Fibroblast of villous mesenchyme (primary cell): ENCODE results near the gene USP32. TPM values are rescaled to one million over a fixed set of nuclear protein-coding genes. Genes with fewer than 3 reads are reported as not detected.
"Not testable (repeated sequence)": the region's sequence is repeated elsewhere in the genome, so short reads cannot be mapped to it uniquely, and the experiment has no call there.

ENCODE experiments used
- DNase-seq: peaks from one replicate; pipeline ENCODE4 v3.0.0-alpha.2; 2010; ENCODE audit warnings: low read depth
- H3K4me3 ChIP-seq: 2 replicates; pipeline ENCODE4 v1.5.1; 2011; ENCODE audit warnings: low read depth, mild to moderate bottlenecking, low read length
- CTCF ChIP-seq: IDR thresholded peaks from 2 replicates; pipeline ENCODE4 v1.5.1; 2012; ENCODE audit warnings: low read depth, mild to moderate bottlenecking, low read length; ENCODE audit not compliant: insufficient read depth
- total RNA-seq: library from RNA; depleted of rRNA; stranded (reverse); fragments of >200 nt; gene quantifications from 2 replicates; pipeline ENCODE4 v1.2.3, GENCODE V29; 2012

The USP32 gene
- total RNA-seq, 1 donor = 95.4 TPM

- no peak overlapping the region for H3K4me3 ChIP-seq
- TF ChIP-seq CTCF = no peak
- DNase-seq = no peak
These were observed 198.5 kb downstream of the USP32 start for GRCh38 chr17:60193482-60193881.

- not testable (repeated sequence) for H3K4me3 ChIP-seq, DNase-seq
These were observed 198.9 kb downstream of the USP32 start for GRCh38 chr17:60193032-60193431.

GRCh38 chr17:60190032-60190431, 201.9 kb downstream of the USP32 start:
- not testable (repeated sequence) for H3K4me3 ChIP-seq, DNase-seq

GRCh38 chr17:60188759-60189158, 203.2 kb downstream of the USP32 start:
- DNase-seq = no peak
- H3K4me3 ChIP-seq = no peak overlapping the region
- TF ChIP-seq CTCF = no peak

GRCh38 chr17:60186846-60187745, 204.8 kb downstream of the USP32 start:
- H3K4me3 ChIP-seq = not testable (repeated sequence)
- DNase-seq = peak; percentile 81

GRCh38 chr17:60186372-60186771, 205.6 kb downstream of the USP32 start:
- DNase-seq, H3K4me3 ChIP-seq: not testable (repeated sequence)

- H3K4me3 ChIP-seq, DNase-seq: not testable (repeated sequence)
These were observed 211.6 kb downstream of the USP32 start for GRCh38 chr17:60180380-60180779.

- not testable (repeated sequence) for H3K4me3 ChIP-seq, DNase-seq
These were observed 213.8 kb downstream of the USP32 start for GRCh38 chr17:60178180-60178579.

- not testable (repeated sequence) for H3K4me3 ChIP-seq, DNase-seq
These were observed 215.2 kb downstream of the USP32 start for GRCh38 chr17:60176763-60177162.

GRCh38 chr17:60174767-60175166, 217.2 kb downstream of the USP32 start:
- not testable (repeated sequence) for DNase-seq, H3K4me3 ChIP-seq
- peak; percentile 30 for TF ChIP-seq CTCF

GRCh38 chr17:60174035-60174434, 217.9 kb downstream of the USP32 start:
- no peak overlapping the region for H3K4me3 ChIP-seq
- DNase-seq = no peak
- no peak for TF ChIP-seq CTCF
